B cell (primary cell): Measurements from ENCODE around the gene AS3MT. TPM values are rescaled to one million over a fixed set of nuclear protein-coding genes. Genes with fewer than 3 reads are reported as not detected.

Experiments used
- ATAC-seq: fragments of 200-7000 bp; cut with Tn5 transposase; one replicate; pipeline ENCODE4 v1.10.0; 2021; ENCODE audit warnings: low read depth, mild to moderate bottlenecking, moderate number of reproducible peaks, moderate library complexity
- CTCF ChIA-PET: fragments of 350-600 bp; sonication (Branson Sonifier 250); formaldehyde crosslinking; loops from one replicate; lab custom pipeline; 2021; ENCODE audit warnings: antibody characterized with exemption, inconsistent platforms; lab: Charles Lee
- POLR2A ChIA-PET: fragments of 350-600 bp; sonication (Branson Sonifier 250); formaldehyde crosslinking; loops from one replicate; lab custom pipeline; 2021; ENCODE audit warnings: antibody characterized with exemption; lab: Charles Lee
- DNase-seq: peaks from one replicate; pipeline ENCODE4 v3.0.0; 2013
- H2AFZ ChIP-seq: 2 replicates; pipeline ENCODE4 v1.6.1; 2012; ENCODE audit warnings: mild to moderate bottlenecking, low read depth, low read length; ENCODE audit not compliant: insufficient read depth, poor library complexity, severe bottlenecking
- H3K27ac ChIP-seq, 2 donors: 1 replicate in 1 of 2; 2 replicates in 1 of 2; pipeline ENCODE4 v1.5.1; 2012 to 2013; ENCODE audit warnings: low read length in 2 of 2, mild to moderate bottlenecking in 2 of 2, moderate library complexity in 1 of 2
- H3K27me3 ChIP-seq, 4 experiments: fragments of 200-600 bp in 1 of 4; sonication (generic) in 1 of 4; replicated peaks in 1 of 4; 1 replicate in 2 of 4; 2 replicates in 2 of 4; pipeline versions ENCODE4 v1.6.1 to v1.7.0; 2013 to 2016; ENCODE audit warnings: low read length in 3 of 4, mild to moderate bottlenecking in 2 of 4, mixed read lengths in 1 of 4, moderate library complexity in 1 of 4; ENCODE audit not compliant: insufficient read depth in 4 of 4, control insufficient read depth in 3 of 4; ENCODE audit errors: control extremely low read depth in 1 of 4
- H3K36me3 ChIP-seq, 2 experiments: replicated peaks in 1 of 2; 1 replicate in 1 of 2; 2 replicates in 1 of 2; pipeline versions ENCODE4 v1.6.1 to v1.7.1; 2013; ENCODE audit warnings: low read length in 1 of 2; ENCODE audit not compliant: insufficient read depth in 2 of 2, control insufficient read depth in 1 of 2; ENCODE audit errors: control extremely low read depth in 1 of 2, extremely low read depth in 1 of 2
- H3K4me1 ChIP-seq, 2 donors: fragments of 200-600 bp in 1 of 2; sonication (generic) in 1 of 2; 1 replicate in 1 of 2; 2 replicates in 1 of 2; pipeline versions ENCODE4 v1.5.1 to v1.6.1; 2013 to 2017; ENCODE audit warnings: low read length in 2 of 2; ENCODE audit not compliant: control insufficient read depth in 2 of 2, insufficient read depth in 2 of 2
- H3K4me2 ChIP-seq: replicated peaks from 2 replicates; pipeline ENCODE3; 2012; ENCODE audit warnings: mild to moderate bottlenecking, low read depth, low read length; ENCODE audit not compliant: poor library complexity, severe bottlenecking
- H3K4me3 ChIP-seq, 5 experiments: fragments of 200-600 bp in 1 of 5; sonication (generic) in 1 of 5; 1 replicate in 3 of 5; 2 replicates in 2 of 5; pipeline versions ENCODE4 v1.5.1 to v1.7.0; 2011 to 2016; ENCODE audit warnings: low read length in 4 of 5, mild to moderate bottlenecking in 4 of 5, low read depth in 2 of 5, control low read depth in 1 of 5, moderate library complexity in 1 of 5; ENCODE audit not compliant: insufficient read depth in 1 of 5; ENCODE audit errors: control extremely low read depth in 1 of 5, extremely low read depth in 1 of 5
- H3K79me2 ChIP-seq: fragments of 200-600 bp; sonication (generic); one replicate; pipeline ENCODE4 v1.6.0; 2016; ENCODE audit warnings: low read length; ENCODE audit not compliant: control insufficient read depth, insufficient read depth
- H3K9ac ChIP-seq: fragments of 200-600 bp; sonication (generic); 2 replicates; pipeline ENCODE4 v1.6.1; 2017; ENCODE audit warnings: mild to moderate bottlenecking, low read length, moderate library complexity
- H3K9me3 ChIP-seq, 3 donors: one replicate each; pipeline versions ENCODE4 v1.6.1 to v1.7.1; 2013; ENCODE audit warnings: low read length in 2 of 3; ENCODE audit not compliant: control insufficient read depth in 2 of 3, insufficient read depth in 1 of 3; ENCODE audit errors: control extremely low read depth in 1 of 3
- H4K20me1 ChIP-seq: 2 replicates; pipeline ENCODE4 v1.6.0; 2012; ENCODE audit warnings: mild to moderate bottlenecking, low read length; ENCODE audit not compliant: insufficient read depth, control insufficient read depth, poor library complexity, severe bottlenecking
- H3K27ac Mint-ChIP-seq: one replicate; pipeline ENCODE4 v1.8.0; 2021; ENCODE audit warnings: mixed read lengths
- H3K27me3 Mint-ChIP-seq: one replicate; pipeline ENCODE4 v1.8.0; 2021; ENCODE audit warnings: mixed read lengths
- H3K4me1 Mint-ChIP-seq: one replicate; pipeline ENCODE4 v1.8.0; 2021; ENCODE audit warnings: mixed read lengths
- H3K4me3 Mint-ChIP-seq: one replicate; pipeline ENCODE4 v1.8.0; 2021; ENCODE audit warnings: mixed read lengths
- H3K9me3 Mint-ChIP-seq: one replicate; pipeline ENCODE4 v1.8.0; 2022; ENCODE audit warnings: mixed read lengths; ENCODE audit not compliant: insufficient read depth
- CTCF ChIP-seq: fragments of 200-600 bp; IDR thresholded peaks from one replicate; pipeline ENCODE4 v1.8.0; 2022; ENCODE audit warnings: antibody characterized with exemption, mild to moderate bottlenecking
- EZH2 ChIP-seq: IDR thresholded peaks from 2 replicates; pipeline ENCODE4 v1.6.1; 2012; ENCODE audit warnings: borderline replicate concordance, low read depth, mild to moderate bottlenecking, moderate library complexity, low read length; ENCODE audit not compliant: insufficient read depth, poor library complexity, severe bottlenecking
- WGBS: methylation state at CpG from one replicate; pipeline ENCODE4 v1.1.5; 2013; ENCODE audit warnings: missing lambda C conversion rate; ENCODE audit not compliant: insufficient coverage; 5-methylcytosine and 5-hydroxymethylcytosine counted together
- intact Hi-C: fragments of 100-400 bp; cut with micrococcal nuclease; formaldehyde crosslinking; loops from one replicate; pipeline ENCODE4 v1.10.0; 2022
- polyA plus RNA-seq: library from polyadenylated mRNA; depleted of rRNA; stranded (reverse); fragments of >200 nt; gene quantifications from 2 replicates; pipeline ENCODE4 v1.2.3, GENCODE V29; 2012
- total RNA-seq, 2 donors: library from RNA; stranded (reverse); fragments of 120-200 nt in 1 of 2; gene quantifications; 1 replicate in 1 of 2; 2 replicates in 1 of 2; pipeline versions ENCODE4 v1.2.3 to v1.2.4, GENCODE V29; 2013 to 2022

The AS3MT gene
- total and polyA plus RNA-seq, 2 donors (not counting 1 experiment from before 2014, with no cell fraction given), result 0.25 TPM; not detected in 1

- intact Hi-C loops, result no loop called here
- Mint-ChIP-seq H3K27ac (no peak overlapping the region), H3K9me3 (no peaks in the 10 kb centered on the region), H3K4me1 (peaks cover 10% of the 10 kb centered on the region), H3K4me3 (no peak overlapping the region), H3K27me3 (no peaks in the 10 kb centered on the region)
- ATAC-seq (no peak), DNase-seq (no peak)
- TF ChIP-seq EZH2 (no peak), CTCF (no peak)
- Histone ChIP-seq H3K79me2 (no peaks in the 10 kb centered on the region), H3K4me3 (no peak overlapping the region), H3K9me3 (no peaks in the 10 kb centered on the region), H3K4me1 (peaks cover 5 to 9% of the 10 kb centered on the region in 2 donors), H2AFZ (no peak overlapping the region), H3K9ac (no peak overlapping the region), H3K36me3 (no peaks in the 10 kb centered on the region), H3K27me3 (no peaks in the 10 kb centered on the region), H4K20me1 (no peaks in the 10 kb centered on the region), H3K4me2 (no peak overlapping the region), H3K27ac (no peak overlapping the region)
- whole genome bisulfite sequencing, result 88% methylated on average over 8 of the region's 12 CpGs
- ChIA-PET CTCF (interaction anchor here (1.8 kb wide), 1 partner anchor 13 kb away, joined by 7 read pairs; no protein-coding TSS in a partner anchor), POLR2A (no interaction called here)
Measured at GRCh38 chr10:102822222-102822621, 47.0 kb upstream of the AS3MT start.

- Histone ChIP-seq H2AFZ (no peak overlapping the region), H3K27ac (no peak overlapping the region), H3K27me3 (no peaks in the 10 kb centered on the region), H3K9ac (no peak overlapping the region), H3K79me2 (no peaks in the 10 kb centered on the region), H3K36me3 (no peaks in the 10 kb centered on the region), H3K4me2 (no peak overlapping the region), H3K9me3 (no peaks in the 10 kb centered on the region), H3K4me3 (no peak overlapping the region), H3K4me1 (no peaks in the 10 kb centered on the region), H4K20me1 (no peaks in the 10 kb centered on the region)
- no peaks in the 10 kb centered on the region for H3K9me3 Mint-ChIP-seq
- intact Hi-C loops, result no loop called here
- ATAC-seq (no peak), DNase-seq (no peak)
- H3K4me1 Mint-ChIP-seq, result no peaks in the 10 kb centered on the region
- no peak for TF ChIP-seq EZH2
- TF ChIP-seq CTCF, result no peak
- POLR2A ChIA-PET, result no interaction called here
- H3K27me3 Mint-ChIP-seq, result no peaks in the 10 kb centered on the region
- H3K27ac Mint-ChIP-seq, result no peak overlapping the region
- CTCF ChIA-PET, result interaction anchor here (1.0 to 1.1 kb wide), 2 partner anchors 9 to 11 kb away, joined by 4 to 5 read pairs; no protein-coding TSS in a partner anchor
- no peak overlapping the region for H3K4me3 Mint-ChIP-seq
- 100% methylated on average over 2 of the region's 4 CpGs for WGBS
Measured at GRCh38 chr10:102824664-102825063, 44.6 kb upstream of the AS3MT start.
